Hematopoietic multipotent progenitor cell (in vitro differentiated cells): Measurements from ENCODE around the gene OFD1. TPM values are rescaled to one million over a fixed set of nuclear protein-coding genes. Genes with fewer than 3 reads are reported as not detected.

Source experiments
- DNase-seq, 3 donors: peaks; one replicate each; pipeline ENCODE4 v3.0.0-alpha.2; 2011 to 2015; ENCODE audit warnings: low read depth in 2 of 3, low spot score in 2 of 3
- total RNA-seq: library from RNA; depleted of rRNA; stranded (reverse); fragments of >200 nt; gene quantifications from one replicate; pipeline ENCODE4 v1.2.3, GENCODE V29; 2012

OFD1 gene, protein sequence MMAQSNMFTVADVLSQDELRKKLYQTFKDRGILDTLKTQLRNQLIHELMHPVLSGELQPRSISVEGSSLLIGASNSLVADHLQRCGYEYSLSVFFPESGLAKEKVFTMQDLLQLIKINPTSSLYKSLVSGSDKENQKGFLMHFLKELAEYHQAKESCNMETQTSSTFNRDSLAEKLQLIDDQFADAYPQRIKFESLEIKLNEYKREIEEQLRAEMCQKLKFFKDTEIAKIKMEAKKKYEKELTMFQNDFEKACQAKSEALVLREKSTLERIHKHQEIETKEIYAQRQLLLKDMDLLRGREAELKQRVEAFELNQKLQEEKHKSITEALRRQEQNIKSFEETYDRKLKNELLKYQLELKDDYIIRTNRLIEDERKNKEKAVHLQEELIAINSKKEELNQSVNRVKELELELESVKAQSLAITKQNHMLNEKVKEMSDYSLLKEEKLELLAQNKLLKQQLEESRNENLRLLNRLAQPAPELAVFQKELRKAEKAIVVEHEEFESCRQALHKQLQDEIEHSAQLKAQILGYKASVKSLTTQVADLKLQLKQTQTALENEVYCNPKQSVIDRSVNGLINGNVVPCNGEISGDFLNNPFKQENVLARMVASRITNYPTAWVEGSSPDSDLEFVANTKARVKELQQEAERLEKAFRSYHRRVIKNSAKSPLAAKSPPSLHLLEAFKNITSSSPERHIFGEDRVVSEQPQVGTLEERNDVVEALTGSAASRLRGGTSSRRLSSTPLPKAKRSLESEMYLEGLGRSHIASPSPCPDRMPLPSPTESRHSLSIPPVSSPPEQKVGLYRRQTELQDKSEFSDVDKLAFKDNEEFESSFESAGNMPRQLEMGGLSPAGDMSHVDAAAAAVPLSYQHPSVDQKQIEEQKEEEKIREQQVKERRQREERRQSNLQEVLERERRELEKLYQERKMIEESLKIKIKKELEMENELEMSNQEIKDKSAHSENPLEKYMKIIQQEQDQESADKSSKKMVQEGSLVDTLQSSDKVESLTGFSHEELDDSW
- total RNA-seq, result 13.7 TPM

DNA sequence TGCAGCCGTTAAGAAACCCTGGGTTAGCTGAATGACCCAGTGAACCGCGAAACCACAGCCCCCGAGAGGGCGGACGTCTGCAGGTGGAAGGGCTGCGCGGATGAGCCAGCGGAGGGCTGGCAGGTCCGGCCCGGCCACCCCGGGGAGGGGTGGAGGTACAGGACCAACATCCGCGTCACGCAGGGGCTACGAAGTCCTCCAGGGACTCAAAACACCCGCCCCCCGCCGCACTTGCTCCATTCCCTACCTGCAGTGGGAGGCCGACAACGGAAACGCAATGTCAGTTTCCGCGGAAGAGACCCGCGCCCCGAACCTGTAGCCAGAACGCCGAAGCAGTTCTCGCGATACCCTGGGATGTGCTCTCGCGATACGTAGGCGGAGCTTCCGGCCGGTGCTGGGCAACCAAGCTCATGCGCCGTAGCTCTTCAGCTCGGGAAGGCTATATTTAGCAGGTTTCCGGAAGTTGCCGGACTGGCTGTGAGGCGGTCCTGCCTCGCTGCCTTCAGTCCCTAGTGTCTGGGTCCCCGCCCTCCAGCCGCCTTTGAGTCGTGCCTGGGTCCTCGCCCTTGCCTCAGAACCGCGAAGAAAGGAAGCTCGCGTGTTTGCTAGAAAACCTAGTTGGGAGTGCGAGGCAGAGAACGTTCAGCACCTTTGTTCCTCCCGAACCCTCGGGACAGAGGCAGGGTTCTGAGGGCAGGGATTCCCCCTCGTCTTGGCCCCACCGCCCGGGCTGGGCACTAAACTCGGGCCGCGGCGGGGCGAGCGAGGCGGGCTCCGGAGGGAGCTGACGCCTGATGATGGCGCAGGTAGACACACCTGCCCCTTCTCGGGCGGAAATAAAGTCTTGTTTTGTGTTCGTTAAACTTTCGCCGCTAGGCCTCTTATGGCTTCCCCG lies at the start of gene OFD1, which contains the start of gene TRAPPC2:
Gene OFD1 (plus strand): TSS at position 471 of the 895 bp plus-strand sequence. CDS start 324 bp downstream, at position 795.
Gene TRAPPC2 (minus strand): TSS at position 343 of the 895 bp plus-strand sequence. CDS start 14,657 bp downstream, outside the sequence.
- DNase-seq, result peak; percentile 81 to 94 (median 92)

DNA sequence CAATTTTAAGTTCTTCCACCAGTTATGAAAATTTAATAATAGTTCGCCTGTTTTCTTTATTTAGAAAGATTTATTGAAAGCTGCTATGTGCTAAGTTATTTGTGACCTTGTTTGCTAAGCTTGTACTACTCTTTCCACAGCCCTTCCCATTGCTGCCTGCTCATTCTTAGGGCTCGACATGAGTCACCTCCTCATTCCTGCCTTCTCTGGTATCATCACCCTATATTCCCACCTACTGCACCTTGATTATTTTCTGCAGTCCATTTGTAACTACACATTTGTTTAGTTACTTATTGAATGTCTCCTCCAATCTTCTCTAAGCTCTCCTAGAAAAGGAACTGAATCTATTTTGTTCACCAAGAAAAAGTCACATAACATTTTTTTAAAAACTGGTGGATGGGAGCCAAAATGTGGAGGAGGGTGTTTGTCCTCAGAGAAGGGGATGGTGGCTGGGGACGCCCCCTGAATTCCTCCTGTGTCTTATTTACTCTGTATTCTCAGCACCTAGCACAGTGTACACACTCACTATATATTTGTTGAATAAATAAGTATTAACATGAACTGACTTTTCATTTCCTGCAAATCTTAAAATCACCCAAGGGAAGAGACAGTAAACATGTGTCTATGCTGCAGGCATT lies 49.3 kb upstream of the OFD1 start:
- no peak for DNase-seq

DNA sequence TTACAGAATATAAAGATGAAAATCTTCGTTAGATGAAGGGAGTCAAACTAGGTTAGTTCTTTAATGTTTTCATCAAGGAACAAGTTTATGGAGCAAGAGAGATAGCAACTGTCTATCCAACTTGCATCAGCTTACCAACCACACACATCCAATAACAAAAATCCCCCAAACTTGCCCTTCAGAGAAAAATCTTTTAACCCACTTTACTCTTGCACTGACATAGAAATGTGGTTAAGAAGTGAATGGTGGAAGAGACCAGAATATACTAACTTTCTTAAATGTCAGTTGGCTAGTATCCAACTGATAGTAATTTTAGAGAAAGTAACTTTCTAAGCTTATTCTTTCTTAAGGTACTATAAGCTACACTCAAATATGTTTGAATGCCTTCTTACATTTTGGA lies 47.3 kb upstream of the OFD1 start:
- no peak for DNase-seq

DNA sequence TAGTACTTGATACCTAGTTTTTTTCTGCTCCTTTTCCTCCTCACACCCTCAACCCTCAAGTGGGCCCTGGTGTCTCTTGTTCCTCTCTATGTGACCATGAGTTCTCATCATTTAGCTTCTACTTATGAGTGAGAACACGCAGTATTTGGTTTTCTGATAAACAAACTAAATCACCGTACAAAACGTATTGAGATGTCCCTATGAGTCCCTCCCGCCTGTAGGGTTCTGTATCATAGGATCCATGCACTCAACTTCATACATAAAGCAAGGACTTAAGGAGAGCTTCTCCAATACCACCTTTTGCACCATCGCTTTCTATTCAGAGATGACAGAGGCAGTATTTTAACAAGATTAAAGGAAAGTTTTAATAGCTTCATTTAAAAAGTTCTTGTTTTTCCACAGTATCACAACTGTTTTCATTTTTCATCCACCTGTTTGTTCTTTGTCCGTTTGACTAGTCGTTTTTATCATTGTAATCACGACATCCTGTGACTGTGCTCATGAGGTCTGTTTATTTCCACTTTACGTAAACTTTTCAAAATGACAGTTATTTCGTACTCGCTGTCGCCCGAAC lies 46.1 kb upstream of the OFD1 start:
- DNase-seq, result peak in 1 of 3 donors; percentile 22

GRCh38 chrX:13688958-13689740 lies 45.4 kb upstream of the OFD1 start, which contains the start of gene RAB9A:
TSS of gene RAB9A (plus strand) at chrX:13689128. CDS start at chrX:13708747, 19,619 bp downstream.
- peak; percentile 38 to 73 (median 64) for DNase-seq

- DNase-seq, result peak in 1 of 3 donors; percentile 36
Measured at GRCh38 chrX:13689741-13690211, 44.8 kb upstream of the OFD1 start.

- no peak for DNase-seq
Measured at GRCh38 chrX:13690836-13691235, 43.7 kb upstream of the OFD1 start.

GRCh38 chrX:13691841-13692371 lies 42.6 kb upstream of the OFD1 start:
- no peak for DNase-seq

GRCh38 chrX:13692771-13693231 lies 41.7 kb upstream of the OFD1 start:
- no peak for DNase-seq

GRCh38 chrX:13693341-13693961 lies 41.1 kb upstream of the OFD1 start:
- DNase-seq, result no peak

DNA sequence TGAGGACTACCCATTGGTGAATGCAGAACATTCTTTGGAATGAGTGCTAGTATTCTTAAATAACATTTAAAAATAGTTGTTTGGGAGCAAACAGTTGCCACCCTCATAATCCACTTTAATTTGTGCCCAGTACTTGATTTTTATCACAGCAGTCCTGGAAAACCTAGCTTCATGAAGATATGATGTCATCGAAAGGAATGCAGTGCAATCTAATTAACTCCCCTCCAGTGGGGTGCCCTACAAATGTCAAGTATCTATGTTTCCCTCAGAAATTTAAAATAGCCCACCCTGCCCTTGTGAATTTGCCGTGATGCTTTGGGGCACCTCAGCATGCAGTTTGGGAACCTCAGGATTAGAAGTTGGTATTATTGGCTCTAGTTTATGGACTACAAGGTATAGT lies 40.2 kb upstream of the OFD1 start:
- no peak for DNase-seq

- DNase-seq, result no peak
Measured at GRCh38 chrX:13694983-13695382, 39.6 kb upstream of the OFD1 start.

DNA sequence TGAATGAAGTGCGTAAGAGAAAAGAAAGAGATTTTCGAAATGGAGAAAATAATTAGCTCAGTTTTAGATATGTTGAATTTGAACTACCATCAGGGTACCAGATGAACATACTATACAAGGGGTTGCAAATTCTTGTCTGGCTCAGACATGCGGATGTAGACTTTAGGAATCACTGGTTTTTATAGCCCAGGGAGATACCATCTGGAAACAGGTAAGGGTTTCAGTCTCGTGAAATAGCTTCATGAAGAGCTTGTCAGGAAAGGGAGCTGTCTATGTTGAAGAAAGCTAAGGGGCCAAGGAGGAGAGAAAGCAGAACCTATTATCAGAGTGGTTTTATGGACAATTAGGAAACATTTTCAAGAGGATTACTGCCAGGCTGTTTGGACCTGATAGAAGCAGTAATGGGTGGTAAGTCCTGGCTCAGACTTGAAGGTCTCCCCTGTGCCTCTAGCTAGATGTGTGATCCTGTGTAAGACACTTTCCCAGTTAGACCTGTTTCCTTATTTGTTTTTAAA lies 38.9 kb upstream of the OFD1 start:
- no peak for DNase-seq

- peak in 1 of 3 donors; percentile 11 for DNase-seq
Measured at GRCh38 chrX:13697455-13697854, 37.1 kb upstream of the OFD1 start.

- peak in 1 of 3 donors; percentile 19 for DNase-seq
Measured at GRCh38 chrX:13697976-13698375, 36.6 kb upstream of the OFD1 start.

DNA sequence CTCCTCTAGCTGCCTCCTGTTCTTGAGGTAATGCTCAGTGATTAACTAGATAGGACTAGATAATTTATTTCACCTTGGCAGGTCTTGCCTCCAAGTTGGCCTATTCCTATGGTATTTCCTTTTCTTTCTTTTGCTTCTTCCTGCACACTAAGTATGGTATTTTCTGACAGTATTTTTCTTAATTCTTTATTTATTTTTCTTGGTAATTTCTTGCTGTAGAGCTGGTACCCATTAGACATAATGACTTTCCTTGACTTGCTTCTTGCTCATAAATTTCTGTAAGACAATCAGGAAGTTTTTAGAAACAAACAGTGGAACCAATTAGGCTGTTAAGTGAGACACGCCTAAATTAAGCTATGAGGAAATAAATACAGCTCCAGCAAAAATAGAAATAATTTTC lies 36.1 kb upstream of the OFD1 start:
- DNase-seq, result no peak

DNA sequence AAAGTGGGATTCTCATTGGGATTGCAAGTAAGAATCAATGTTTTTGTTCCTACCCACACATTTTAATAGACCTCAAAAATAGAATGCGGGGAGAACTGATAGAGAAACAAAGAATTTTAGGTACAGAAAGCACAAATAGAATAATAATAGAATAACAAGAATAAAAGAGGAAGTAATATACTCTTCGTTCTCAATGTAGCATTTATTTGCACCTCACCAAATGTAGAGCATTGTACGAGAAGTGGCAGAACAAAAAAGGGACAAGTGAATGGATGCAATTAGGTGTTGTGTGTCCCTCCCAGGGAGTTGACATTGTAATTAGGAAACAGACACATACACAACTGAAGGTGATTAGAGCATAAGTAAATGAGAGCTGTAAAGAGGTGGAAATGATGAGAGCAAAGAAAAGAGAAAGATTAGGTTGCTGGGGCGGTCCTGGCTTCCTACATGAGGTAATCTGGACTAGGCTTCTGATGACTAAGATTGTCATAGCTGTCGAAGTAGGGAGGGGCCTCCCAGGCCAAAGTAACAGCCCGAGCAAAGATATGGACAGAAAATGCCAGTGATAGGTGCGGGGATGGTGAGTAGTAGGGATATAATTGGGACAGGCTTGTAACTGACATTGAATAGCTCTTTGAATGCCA lies 35.2 kb upstream of the OFD1 start:
- DNase-seq, result no peak
